ENCODE results near the gene RIOK1.

GRCh38 chr6:7391151-7391550, 1.5 kb downstream of the RIOK1 start:
- no peak for TF ChIP-seq CTCF (IDR thresholded peaks at IDR 0.05)
- no peak for TF ChIP-seq POLR2A (IDR thresholded peaks at IDR 0.05)
- TF ChIP-seq POLR2AphosphoS5 (IDR thresholded peaks at IDR 0.05; ENCODE audit: insufficient read depth in 1 of 2, low read depth in 1 of 2), result no peak

Measured in vagina (tissue), 2 donors.